D721Med (cell line): Measurements from ENCODE around the gene ZNF527.
"Not testable (repeated sequence)": the region's sequence is repeated elsewhere in the genome, so short reads cannot be mapped to it uniquely, and the experiment has no call there.

Source experiments
- DNase-seq: peaks from one replicate; pipeline ENCODE4 v3.0.0; 2011; ENCODE audit warnings: low spot score; ENCODE audit not compliant: insufficient read length
- FAIRE-seq: peaks from 2 replicates; lab custom pipeline; 2011; peaks lifted over from hg19 to GRCh38; lab: Jason Lieb, UNC
- TF ChIP-seq, protein P1 (sequence below): IDR thresholded peaks from 2 replicates; pipeline ENCODE4 v1.5.1; 2012; ENCODE audit warnings: mild to moderate bottlenecking, control low read depth; ENCODE audit not compliant: insufficient read depth; ENCODE audit errors: missing control alignments

The ZNF527 gene

GRCh38 chr19:37401078-37401477, 30.2 kb downstream of the ZNF527 start:
- TF ChIP-seq, protein P1, sequence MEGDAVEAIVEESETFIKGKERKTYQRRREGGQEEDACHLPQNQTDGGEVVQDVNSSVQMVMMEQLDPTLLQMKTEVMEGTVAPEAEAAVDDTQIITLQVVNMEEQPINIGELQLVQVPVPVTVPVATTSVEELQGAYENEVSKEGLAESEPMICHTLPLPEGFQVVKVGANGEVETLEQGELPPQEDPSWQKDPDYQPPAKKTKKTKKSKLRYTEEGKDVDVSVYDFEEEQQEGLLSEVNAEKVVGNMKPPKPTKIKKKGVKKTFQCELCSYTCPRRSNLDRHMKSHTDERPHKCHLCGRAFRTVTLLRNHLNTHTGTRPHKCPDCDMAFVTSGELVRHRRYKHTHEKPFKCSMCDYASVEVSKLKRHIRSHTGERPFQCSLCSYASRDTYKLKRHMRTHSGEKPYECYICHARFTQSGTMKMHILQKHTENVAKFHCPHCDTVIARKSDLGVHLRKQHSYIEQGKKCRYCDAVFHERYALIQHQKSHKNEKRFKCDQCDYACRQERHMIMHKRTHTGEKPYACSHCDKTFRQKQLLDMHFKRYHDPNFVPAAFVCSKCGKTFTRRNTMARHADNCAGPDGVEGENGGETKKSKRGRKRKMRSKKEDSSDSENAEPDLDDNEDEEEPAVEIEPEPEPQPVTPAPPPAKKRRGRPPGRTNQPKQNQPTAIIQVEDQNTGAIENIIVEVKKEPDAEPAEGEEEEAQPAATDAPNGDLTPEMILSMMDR = no peak
- no peak for FAIRE-seq
- no peak for DNase-seq

DNA sequence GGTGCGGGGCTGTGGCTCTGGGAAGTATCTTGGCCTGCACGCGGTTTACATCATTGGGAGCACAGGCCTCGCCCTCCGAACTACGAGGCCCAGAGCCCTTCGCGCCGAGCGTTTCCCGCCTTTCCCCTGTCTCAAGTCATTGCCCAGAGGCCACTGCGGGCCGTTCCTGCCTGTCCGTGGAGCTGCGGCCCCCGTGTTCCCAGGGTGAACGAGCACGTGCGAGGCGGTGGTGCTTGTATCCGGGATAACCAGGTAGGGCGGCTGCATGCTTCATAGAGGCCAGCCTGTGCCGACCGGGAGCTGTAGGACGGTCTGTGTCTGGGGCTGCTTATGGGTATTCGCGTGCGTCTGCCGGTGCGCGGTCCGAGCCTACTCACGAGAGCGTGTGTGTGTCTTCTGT, 32.5 kb downstream of the ZNF527 start:
- FAIRE-seq (no peak), DNase-seq (no peak)
- TF ChIP-seq, protein P1 = no peak

GRCh38 chr19:37406140-37406846, 35.4 kb downstream of the ZNF527 start:
- not testable (repeated sequence) for DNase-seq, FAIRE-seq

- FAIRE-seq (no peak), DNase-seq (no peak)
- TF ChIP-seq, protein P1 = no peak
Measured at GRCh38 chr19:37412700-37413099, 41.8 kb downstream of the ZNF527 start.

DNA sequence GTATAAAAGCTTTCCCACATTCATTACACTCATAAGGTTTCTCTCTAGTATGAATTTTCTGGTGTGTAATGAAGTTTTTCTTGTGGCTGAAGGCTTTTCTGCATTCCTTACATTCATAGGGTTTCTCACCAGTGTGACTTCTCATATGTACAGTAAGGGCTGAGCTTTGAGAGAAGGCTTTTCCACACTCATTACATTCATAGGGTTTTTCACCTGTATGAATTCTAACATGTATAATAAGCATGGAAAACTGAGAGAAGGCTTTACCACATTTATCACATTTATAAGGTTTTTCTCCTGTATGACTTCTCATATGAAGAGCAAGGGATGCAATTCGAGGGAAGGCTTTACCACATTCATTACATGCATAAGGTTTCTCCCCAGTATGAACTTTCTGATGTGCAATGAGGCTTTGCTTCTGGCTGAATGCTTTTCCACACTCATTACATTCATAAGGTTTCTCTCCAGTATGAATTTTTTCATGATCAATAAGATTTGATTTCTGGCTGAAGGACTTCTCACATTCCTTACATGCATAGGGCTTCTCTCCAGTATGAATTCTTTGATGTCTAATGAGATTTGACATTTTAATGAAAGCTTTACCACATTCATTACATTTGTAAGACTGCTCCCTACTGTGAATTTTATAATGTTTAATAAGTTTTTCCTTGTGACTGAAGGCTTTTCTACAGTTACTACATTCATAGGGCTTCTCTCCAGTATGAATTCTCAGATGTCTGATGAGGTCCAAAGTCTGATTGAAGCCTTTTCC, 42.6 kb downstream of the ZNF527 start:
- TF ChIP-seq, protein P1 = no peak
- no peak for DNase-seq
- FAIRE-seq = no peak
